HG03025 (cell line): ENCODE measurements around the gene ZNF813.

Experiments
- ATAC-seq: cut with Tn5 transposase; IDR thresholded peaks from one replicate; pipeline ENCODE4 v1.9.1; 2021; ENCODE audit warnings: mild to moderate bottlenecking, moderate library complexity; ENCODE audit not compliant: unreplicated experiment, low FRiP score

The ZNF813 gene

GRCh38 chr19:53519446-53519845 is 51.9 kb downstream of the ZNF813 start:
- ATAC-seq, result no peak

GRCh38 chr19:53520163-53520546 is 52.6 kb downstream of the ZNF813 start:
- no peak for ATAC-seq

- peak; percentile 91 for ATAC-seq
Measured at GRCh38 chr19:53520547-53521372, 53.2 kb downstream of the ZNF813 start.

- no peak for ATAC-seq
Measured at GRCh38 chr19:53521373-53522202, 54.1 kb downstream of the ZNF813 start.

- no peak for ATAC-seq
Measured at GRCh38 chr19:53525922-53526321, 58.4 kb downstream of the ZNF813 start.

GRCh38 chr19:53530622-53531021 is 63.1 kb downstream of the ZNF813 start:
- ATAC-seq, result no peak

GRCh38 chr19:53531457-53531856 is 63.9 kb downstream of the ZNF813 start:
- ATAC-seq, result no peak

GRCh38 chr19:53532362-53532761 is 64.8 kb downstream of the ZNF813 start:
- no peak for ATAC-seq

- ATAC-seq, result no peak
Measured at GRCh38 chr19:53536225-53536548, 68.7 kb downstream of the ZNF813 start.

- ATAC-seq, result peak; percentile 15
Measured at GRCh38 chr19:53537121-53537520, 69.6 kb downstream of the ZNF813 start.

GRCh38 chr19:53537521-53538377 is 70.2 kb downstream of the ZNF813 start, which contains the start of gene ZNF331:
ZNF331 (plus strand) TSS chr19:53538145; CDS start chr19:53569377, 31,232 bp downstream.
- peak; percentile 60 for ATAC-seq

- ATAC-seq, result peak; percentile 12
Measured at GRCh38 chr19:53538378-53539109, 71.0 kb downstream of the ZNF813 start.

GRCh38 chr19:53540091-53540490 is 72.6 kb downstream of the ZNF813 start:
- ATAC-seq, result no peak

- no peak for ATAC-seq
Measured at GRCh38 chr19:53541971-53542370, 74.4 kb downstream of the ZNF813 start.

GRCh38 chr19:53545271-53546065 is 77.9 kb downstream of the ZNF813 start:
- ATAC-seq, result no peak
